HCT116 (cell line): ENCODE results near the gene TEX55. TPM values are rescaled to one million over a fixed set of nuclear protein-coding genes. Genes with fewer than 3 reads are reported as not detected.

Source experiments
- ATAC-seq: fragments of 200-7000 bp; cut with Tn5 transposase; 2 replicates; pipeline ENCODE4 v1.9.1; 2020; ENCODE audit warnings: mild to moderate bottlenecking, moderate library complexity
- BruUV-seq: library from RNA; stranded (reverse); fragments of 400-500 nt; replicated peaks from 2 replicates; lab custom pipeline; 2021; lab: Mats Ljungman, UMichigan
- CTCF ChIA-PET: fragments of 300-600 bp; sonication (Branson Sonifier 250); formaldehyde crosslinking; loops from one replicate; lab custom pipeline; 2021; ENCODE audit warnings: antibody characterized with exemption; lab: Charles Lee
- POLR2A ChIA-PET: fragments of 300-600, 350-600 bp; sonication (Branson Sonifier 250); formaldehyde crosslinking; loops from one replicate; lab custom pipeline; 2021; ENCODE audit warnings: antibody characterized with exemption; lab: Charles Lee
- RAD21 ChIA-PET, 2 experiments: fragments of 300-600 bp; sonication (Branson Sonifier 250); formaldehyde crosslinking; loops; one replicate each; lab custom pipeline; 2023; ENCODE audit warnings: low total read pairs in 2 of 2; ENCODE audit not compliant: uncharacterized antibody in 2 of 2, unreplicated experiment in 2 of 2, low non-redundant PET in 1 of 2; lab: Charles Lee
- DNase-seq: peaks from one replicate; pipeline ENCODE4 v3.0.0-alpha.2; 2010; ENCODE audit warnings: low read depth, low spot score
- H2AFZ ChIP-seq: fragments of 200-600 bp; shearing (Covaris generic), sonication (generic); 2 replicates; pipeline ENCODE4 v1.6.1; 2017; ENCODE audit warnings: low read depth, mixed run types, mixed read lengths, antibody characterized with exemption, low read length; ENCODE audit not compliant: poor library complexity, severe bottlenecking
- H3K27ac ChIP-seq: 2 replicates; pipeline ENCODE4 v1.5.1; 2012; ENCODE audit warnings: low read depth, low read length
- H3K27me3 ChIP-seq: fragments of 200-600 bp; sonication (generic); 2 replicates; pipeline ENCODE4 v1.6.1; 2016; ENCODE audit warnings: mixed run types, low read length, mixed read lengths; ENCODE audit not compliant: insufficient read depth
- H3K36me3 ChIP-seq, 2 experiments: fragments of 200-500 bp in 1 of 2; fragments of 200-600 bp in 1 of 2; sonication (Bioruptor generic) in 1 of 2; sonication (generic) in 1 of 2; 2 replicates each; pipeline versions ENCODE4 v1.5.1 to v1.6.1; 2014 to 2016; ENCODE audit warnings: low read length in 2 of 2, inconsistent platforms in 1 of 2, mixed read lengths in 1 of 2, mixed run types in 1 of 2; ENCODE audit not compliant: insufficient read depth in 2 of 2, control insufficient read depth in 1 of 2
- H3K4me1 ChIP-seq, 2 experiments: fragments of 200-600 bp in 1 of 2; sonication (generic) in 1 of 2; 2 replicates each; pipeline versions ENCODE4 v1.5.1 to v1.6.1; 2012 to 2017; ENCODE audit warnings: low read length in 2 of 2, inconsistent platforms in 1 of 2, mild to moderate bottlenecking in 1 of 2, mixed read lengths in 1 of 2, mixed run types in 1 of 2, moderate library complexity in 1 of 2; ENCODE audit not compliant: insufficient read depth in 2 of 2, control insufficient read depth in 1 of 2
- H3K4me2 ChIP-seq: fragments of 200-600 bp; sonication (generic); 2 replicates; pipeline ENCODE4 v1.6.1; 2017; ENCODE audit warnings: mixed run types, low read length, mixed read lengths
- H3K4me3 ChIP-seq, 2 experiments: fragments of 200-600 bp in 1 of 2; sonication (generic) in 1 of 2; replicated peaks in 1 of 2; 2 replicates each; pipeline ENCODE4 v1.5.1; 2011 to 2016; ENCODE audit warnings: low read length in 2 of 2, control low read depth in 1 of 2, low read depth in 1 of 2, mild to moderate bottlenecking in 1 of 2, mixed read lengths in 1 of 2, mixed run types in 1 of 2
- H3K79me2 ChIP-seq: fragments of 200-600 bp; sonication (generic); 2 replicates; pipeline ENCODE4 v1.6.1; 2017; ENCODE audit warnings: mild to moderate bottlenecking, mixed run types, low read length, moderate library complexity, mixed read lengths; ENCODE audit not compliant: insufficient read depth
- H3K9ac ChIP-seq: fragments of 200-600 bp; sonication (generic); 2 replicates; pipeline ENCODE4 v1.6.1; 2016; ENCODE audit warnings: low read length, mixed read lengths
- H3K9me2 ChIP-seq: fragments of 200-600 bp; sonication (generic), shearing (Covaris generic); 2 replicates; pipeline ENCODE4 v1.6.1; 2017; ENCODE audit warnings: mixed run types, mild to moderate bottlenecking, moderate library complexity; ENCODE audit not compliant: insufficient read depth
- H3K9me3 ChIP-seq, 2 experiments: fragments of 200-500 bp in 1 of 2; fragments of 200-600 bp in 1 of 2; sonication (Bioruptor generic) in 1 of 2; sonication (generic) in 1 of 2; 2 replicates each; pipeline ENCODE4 v1.6.1; 2014 to 2017; ENCODE audit warnings: low read length in 2 of 2, mixed read lengths in 2 of 2, inconsistent platforms in 1 of 2, low read depth in 1 of 2, mild to moderate bottlenecking in 1 of 2, mixed run types in 1 of 2, moderate library complexity in 1 of 2; ENCODE audit not compliant: control insufficient read depth in 1 of 2, insufficient read depth in 1 of 2
- H4K20me1 ChIP-seq: fragments of 200-600 bp; sonication (generic), shearing (Covaris generic); 2 replicates; pipeline ENCODE4 v1.6.1; 2017; ENCODE audit warnings: mixed run types, mild to moderate bottlenecking, moderate library complexity; ENCODE audit not compliant: insufficient read depth
- ATF3 ChIP-seq: IDR thresholded peaks from 2 replicates; pipeline ENCODE4 v1.6.1; 2012
- CBX3 ChIP-seq: IDR thresholded peaks from 2 replicates; pipeline ENCODE4 v1.6.1; 2012; ENCODE audit warnings: low read depth
- CEBPB ChIP-seq: IDR thresholded peaks from 2 replicates; pipeline ENCODE4 v1.6.1; 2012; ENCODE audit warnings: low read depth
- EGR1 ChIP-seq: IDR thresholded peaks from 2 replicates; pipeline ENCODE4 v1.6.1; 2012; ENCODE audit warnings: low read depth
- ELF1 ChIP-seq: IDR thresholded peaks from 2 replicates; pipeline ENCODE4 v1.6.1; 2012; ENCODE audit warnings: low read depth, borderline replicate concordance
- EZH2phosphoT487 ChIP-seq: fragments of 200-600 bp; IDR thresholded peaks from 2 replicates; pipeline ENCODE4 v1.6.1; 2018; ENCODE audit warnings: antibody characterized with exemption, borderline replicate concordance
- JUND ChIP-seq: IDR thresholded peaks from 2 replicates; pipeline ENCODE4 v1.6.1; 2012
- MAX ChIP-seq: IDR thresholded peaks from 2 replicates; pipeline ENCODE4 v1.6.1; 2012
- POLR2A ChIP-seq: IDR thresholded peaks from 2 replicates; pipeline ENCODE4 v1.7.0; 2011; ENCODE audit warnings: borderline replicate concordance; ENCODE audit not compliant: insufficient read depth, insufficient read length; ENCODE audit errors: extremely low read depth
- POLR2AphosphoS5 ChIP-seq: IDR thresholded peaks from 2 replicates; pipeline ENCODE4 v1.6.1; 2011; ENCODE audit warnings: mild to moderate bottlenecking, low read depth, low read length, moderate library complexity
- RAD21 ChIP-seq: IDR thresholded peaks from 2 replicates; pipeline ENCODE4 v1.6.1; 2012; ENCODE audit warnings: low read depth, mild to moderate bottlenecking
- REST ChIP-seq: IDR thresholded peaks from 2 replicates; pipeline ENCODE4 v1.6.1; 2012; ENCODE audit warnings: low read depth
- SP1 ChIP-seq: IDR thresholded peaks from 2 replicates; pipeline ENCODE4 v1.6.1; 2012; ENCODE audit warnings: low read depth
- SRF ChIP-seq: IDR thresholded peaks from 2 replicates; pipeline ENCODE4 v1.6.1; 2012; ENCODE audit warnings: low read depth
- TCF7L2 ChIP-seq: IDR thresholded peaks from 2 replicates; pipeline ENCODE4 v1.7.0; 2011; ENCODE audit warnings: borderline replicate concordance, inconsistent platforms; ENCODE audit not compliant: insufficient read depth, insufficient read length; ENCODE audit errors: extremely low read depth
- ZBTB33 ChIP-seq: IDR thresholded peaks from 2 replicates; pipeline ENCODE4 v1.6.1; 2011; ENCODE audit warnings: mild to moderate bottlenecking, low read length, moderate library complexity; ENCODE audit not compliant: insufficient replicate concordance; ENCODE audit errors: extremely low read depth
- ZFX ChIP-seq: fragments of 450-650 bp; IDR thresholded peaks from 2 replicates; pipeline ENCODE4 v1.6.1; 2017
- intact Hi-C: fragments of 100-400 bp; cut with micrococcal nuclease; formaldehyde crosslinking; loops from 2 replicates; pipeline ENCODE4 v1.10.0; 2022
- total RNA-seq: library from RNA; stranded (reverse); gene quantifications from one replicate; pipeline ENCODE4 v1.2.1, GENCODE V29; 2021; ENCODE audit not compliant: unreplicated experiment

The TEX55 gene
- total RNA-seq, 1 experiment from 2014 or later = not detected

GRCh38 chr3:119148493-119149180 is 2.7 kb downstream of the TEX55 start:
- H3K4me3 ChIP-seq = no peak overlapping the region
- no peak overlapping the region for H2AFZ ChIP-seq
- H3K9me2 ChIP-seq = no peaks in the 10 kb centered on the region
- RAD21 ChIA-PET = no interaction called here
- H4K20me1 ChIP-seq = no peaks in the 10 kb centered on the region
- CTCF ChIA-PET = interaction anchor here (1.3 kb wide), 1 partner anchor 267 kb away, joined by 3 read pairs; no protein-coding TSS in a partner anchor
- no peaks in the 10 kb centered on the region for H3K9me3 ChIP-seq
- H3K36me3 ChIP-seq = no peaks in the 10 kb centered on the region
- H3K9ac ChIP-seq = no peak overlapping the region
- no peaks in the 10 kb centered on the region for H3K4me1 ChIP-seq
- H3K4me2 ChIP-seq = no peak overlapping the region
- POLR2A ChIA-PET = no interaction called here
- intact Hi-C loops = no loop called here
- H3K27me3 ChIP-seq = no peaks in the 10 kb centered on the region
- no peak overlapping the region for H3K27ac ChIP-seq
- BruUV-seq = no TSS peak
- TF ChIP-seq RAD21 = no peak
- TF ChIP-seq SRF = no peak
- TF ChIP-seq ELF1 = no peak
- no peak for TF ChIP-seq SP1
- TF ChIP-seq ZFX = no peak
- TF ChIP-seq TCF7L2 = no peak
- no peak for TF ChIP-seq POLR2AphosphoS5
- no peak for TF ChIP-seq CBX3
- no peak for TF ChIP-seq POLR2A
- no peak for TF ChIP-seq EZH2phosphoT487
- no peak for TF ChIP-seq CEBPB
- TF ChIP-seq JUND = no peak
- no peak for TF ChIP-seq ZBTB33
- no peak for TF ChIP-seq MAX
- no peak for TF ChIP-seq REST
- TF ChIP-seq EGR1 = no peak
- TF ChIP-seq ATF3 = no peak
- DNase-seq (no peak), ATAC-seq (no peak)
- no peaks in the 10 kb centered on the region for H3K79me2 ChIP-seq
